Stimulated activated CD4-positive, alpha-beta T cell treated with anti-CD3 and anti-CD28 coated beads, TNF-alpha, amount 100 ng/mL, for 4 hours (primary cell): ENCODE data around the gene TSLP.

Experiments
- DNase-seq, 3 experiments: peaks; one replicate each; pipeline ENCODE4 v3.0.0-alpha.2; 2020; ENCODE audit warnings: low read depth in 3 of 3

The TSLP gene

GRCh38 chr5:111071413-111071812 lies at the start of gene TSLP:
Gene TSLP, plus strand, starts transcription at chr5:111071713. Its CDS starts 178 bp downstream, at chr5:111071891.
- no peak for DNase-seq

DNA sequence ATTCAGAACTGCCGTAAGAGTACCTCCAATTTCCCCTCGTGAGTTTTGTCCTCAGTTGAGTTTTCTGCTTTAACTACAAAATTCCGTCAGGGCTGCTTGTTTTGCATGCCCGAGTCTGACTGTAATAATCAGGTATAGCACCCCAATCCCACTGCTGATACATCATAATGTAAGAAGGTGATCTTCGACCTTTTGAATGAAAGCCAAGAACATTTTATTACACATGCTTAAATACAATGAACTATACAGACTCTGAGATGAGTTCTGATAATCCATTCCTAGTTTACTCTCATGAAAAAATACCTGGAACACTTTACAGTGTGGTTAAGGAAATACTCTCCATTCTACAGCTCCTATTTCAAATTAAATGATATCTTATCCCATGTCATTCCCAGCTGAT lies 49.2 kb upstream of the TSLP start:
- DNase-seq = no peak

GRCh38 chr5:111028865-111029264 lies 42.6 kb upstream of the TSLP start:
- no peak for DNase-seq

- no peak for DNase-seq
Measured at GRCh38 chr5:111043712-111044506, 27.6 kb upstream of the TSLP start.

- no peak for DNase-seq
Measured at GRCh38 chr5:111058064-111058463, 13.4 kb upstream of the TSLP start.

DNA sequence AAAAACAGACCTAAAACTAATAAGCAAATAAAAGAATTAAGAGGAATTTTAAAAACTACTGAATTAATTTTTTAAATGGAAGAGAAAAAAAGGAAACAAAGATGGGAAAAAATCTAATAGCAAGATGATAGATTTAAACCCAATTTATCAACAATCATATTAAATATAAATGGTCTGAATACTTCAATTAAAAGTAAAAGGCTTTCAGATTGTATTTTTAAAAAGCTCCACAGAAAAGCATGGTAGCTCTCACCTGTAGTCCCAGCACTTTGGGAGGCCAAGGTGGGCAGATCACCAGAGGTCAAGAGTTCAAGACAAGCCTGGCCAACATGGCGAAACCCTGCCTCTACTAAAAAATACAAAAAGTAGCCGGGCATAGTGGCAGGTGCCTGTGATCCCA lies 11.3 kb upstream of the TSLP start:
- no peak for DNase-seq

DNA sequence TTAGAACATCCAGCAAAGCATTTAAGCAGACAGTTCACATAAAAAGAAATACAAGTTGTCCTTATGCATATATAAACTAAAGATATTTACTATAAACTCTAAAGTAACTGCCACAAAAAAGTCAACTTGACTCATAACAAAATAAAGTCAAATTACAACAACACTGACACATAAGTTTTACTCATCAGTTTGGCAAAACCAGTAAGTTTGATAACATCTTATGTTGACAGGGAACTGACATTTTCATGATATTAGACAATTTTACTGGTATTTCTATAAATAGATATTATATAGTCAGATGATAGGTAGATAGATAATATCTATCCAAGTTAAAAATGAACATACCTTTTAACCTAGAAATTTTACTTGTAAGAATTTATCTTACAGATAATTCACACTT lies 9.9 kb upstream of the TSLP start:
- DNase-seq = no peak

GRCh38 chr5:111063709-111064322 lies 7.7 kb upstream of the TSLP start:
- DNase-seq = no peak

DNA sequence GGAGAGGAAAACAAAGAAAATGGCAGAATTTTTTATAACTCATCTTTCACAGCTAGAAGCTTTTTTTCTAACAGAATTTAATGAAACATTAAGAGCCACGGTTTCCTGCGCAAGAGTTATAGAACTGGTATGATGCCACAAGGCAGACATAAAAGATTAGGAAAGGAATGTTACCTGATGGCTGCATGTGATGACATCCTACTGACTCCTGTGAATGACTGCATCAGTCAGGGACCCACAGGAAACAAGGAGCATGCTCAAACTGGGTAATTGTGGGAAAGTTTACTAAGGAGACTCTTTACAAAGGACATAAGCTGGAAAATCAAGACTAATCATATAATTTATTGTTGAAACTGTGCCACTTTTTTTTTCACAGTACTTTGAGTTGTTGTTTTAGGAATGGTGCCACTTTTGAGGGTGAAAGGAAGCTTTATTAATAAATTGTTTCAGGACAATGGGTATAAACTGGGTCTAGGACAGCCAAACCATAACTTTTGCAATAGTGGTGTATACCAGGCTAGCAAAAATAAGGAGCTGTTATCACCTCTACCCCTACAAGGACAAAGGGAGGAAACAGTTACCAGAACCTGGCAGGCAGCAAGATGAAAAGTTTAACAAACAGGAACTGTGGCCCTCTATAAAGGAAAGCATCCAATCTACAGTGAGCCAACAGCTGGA lies 5.1 kb upstream of the TSLP start:
- no peak for DNase-seq

GRCh38 chr5:111068213-111068612 lies 3.3 kb upstream of the TSLP start:
- DNase-seq = no peak

DNA sequence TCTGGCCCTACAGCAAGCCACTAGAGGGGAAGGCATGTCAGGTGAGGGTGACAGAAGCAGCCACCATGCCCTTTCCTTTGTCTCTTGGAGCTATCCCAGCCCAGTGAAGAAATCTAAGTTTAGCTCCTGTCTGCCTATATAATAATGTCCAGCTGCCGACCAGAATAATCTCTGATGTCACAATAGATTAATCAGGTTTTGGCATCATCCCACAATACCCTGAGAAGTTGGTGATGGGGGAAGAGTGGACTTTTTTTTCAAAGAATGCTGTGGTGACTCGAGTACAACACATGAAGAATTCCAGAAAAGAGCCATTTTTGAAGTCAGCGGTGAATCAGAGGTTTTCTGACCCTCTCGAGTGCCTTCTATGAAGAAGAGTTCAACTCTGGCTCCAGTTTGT lies 1.7 kb upstream of the TSLP start:
- no peak for DNase-seq

GRCh38 chr5:111070272-111071134 lies 1.0 kb upstream of the TSLP start:
- DNase-seq = no peak

- peak; percentile 37 to 59 (median 43) for DNase-seq
Measured at GRCh38 chr5:111072949-111073682, 1.6 kb downstream of the TSLP start.

- DNase-seq = no peak
Measured at GRCh38 chr5:111074244-111074643, 2.7 kb downstream of the TSLP start.

DNA sequence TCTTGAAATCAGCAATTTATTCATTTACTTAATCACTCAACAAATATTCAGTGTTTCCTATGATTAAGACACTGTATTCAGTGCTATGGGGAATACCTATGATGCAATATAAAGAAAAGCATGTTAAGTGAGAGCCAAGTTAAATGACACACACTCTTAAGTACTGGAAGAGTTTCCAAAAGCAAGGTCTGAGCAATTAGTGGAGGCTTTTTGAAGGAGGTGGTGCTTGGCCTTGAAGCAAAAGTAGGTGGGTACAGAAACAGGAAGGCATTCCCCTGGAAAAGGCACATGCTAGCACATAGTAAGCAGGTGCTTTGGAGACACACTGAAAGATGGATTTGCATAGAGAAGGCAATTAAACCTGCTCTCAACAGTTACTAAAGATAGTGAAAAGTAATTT lies 4.0 kb downstream of the TSLP start:
- no peak for DNase-seq

DNA sequence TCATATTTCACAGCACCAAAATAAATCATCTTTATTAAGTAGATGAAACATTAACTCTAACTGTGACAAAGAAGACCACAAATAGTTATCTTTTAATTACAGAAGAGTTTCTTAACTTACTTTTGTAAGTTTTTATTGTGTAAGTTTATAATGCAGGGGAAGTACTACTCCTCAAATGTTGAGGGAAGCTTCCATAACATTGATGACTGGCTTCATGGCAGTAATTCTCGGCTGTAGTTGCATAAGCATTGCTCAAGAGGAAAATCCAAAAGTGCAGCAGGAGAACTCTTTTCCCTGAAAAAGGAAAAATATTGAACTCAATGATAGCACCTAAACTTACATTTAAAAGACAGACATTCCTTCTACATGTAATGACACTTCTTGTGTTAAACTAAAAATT lies 4.6 kb downstream of the TSLP start:
- no peak for DNase-seq

GRCh38 chr5:111077678-111078077 lies 6.2 kb downstream of the TSLP start:
- DNase-seq = no peak

DNA sequence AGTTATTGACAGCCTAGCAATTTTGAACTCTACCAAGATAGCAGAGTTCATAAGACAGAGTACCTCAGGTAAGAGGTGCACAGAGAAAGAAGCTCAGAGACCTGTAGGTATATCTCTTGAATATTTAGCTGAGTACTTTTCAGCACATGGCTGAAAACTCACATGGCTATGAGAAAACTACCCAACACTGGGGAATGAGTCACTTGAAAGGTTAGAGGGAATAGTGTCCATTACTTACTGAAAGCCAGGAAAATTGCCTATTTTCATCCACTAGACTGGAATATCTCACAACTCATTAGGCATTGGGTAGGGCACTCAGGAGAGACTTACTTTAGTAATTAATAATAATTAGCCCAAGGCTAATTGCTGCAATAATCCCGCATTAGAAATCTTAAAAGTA lies 8.3 kb downstream of the TSLP start:
- no peak for DNase-seq

GRCh38 chr5:111083323-111083722 lies 11.8 kb downstream of the TSLP start:
- DNase-seq = no peak

GRCh38 chr5:111092062-111092853 lies 20.7 kb downstream of the TSLP start, which contains the start of gene WDR36:
Gene WDR36, plus strand, starts transcription at chr5:111092348. Its CDS starts 109 bp downstream, at chr5:111092457.
- DNase-seq = peak; percentile 80 to 83 (median 83)
